HCT116 (cell line): Measurements from ENCODE around the gene CCNL1. TPM values are rescaled to one million over a fixed set of nuclear protein-coding genes. Genes with fewer than 3 reads are reported as not detected.

ENCODE experiments used
- ATAC-seq: fragments of 200-7000 bp; cut with Tn5 transposase; 2 replicates; pipeline ENCODE4 v1.9.1; 2020; ENCODE audit warnings: mild to moderate bottlenecking, moderate library complexity
- BruUV-seq: library from RNA; stranded (reverse); fragments of 400-500 nt; replicated peaks from 2 replicates; lab custom pipeline; 2021; lab: Mats Ljungman, UMichigan
- CTCF ChIA-PET: fragments of 300-600 bp; sonication (Branson Sonifier 250); formaldehyde crosslinking; loops from one replicate; lab custom pipeline; 2021; ENCODE audit warnings: antibody characterized with exemption; lab: Charles Lee
- POLR2A ChIA-PET: fragments of 300-600, 350-600 bp; sonication (Branson Sonifier 250); formaldehyde crosslinking; loops from one replicate; lab custom pipeline; 2021; ENCODE audit warnings: antibody characterized with exemption; lab: Charles Lee
- RAD21 ChIA-PET, 2 experiments: fragments of 300-600 bp; sonication (Branson Sonifier 250); formaldehyde crosslinking; loops; one replicate each; lab custom pipeline; 2023; ENCODE audit warnings: low total read pairs in 2 of 2; ENCODE audit not compliant: uncharacterized antibody in 2 of 2, unreplicated experiment in 2 of 2, low non-redundant PET in 1 of 2; lab: Charles Lee
- DNase-seq: peaks from one replicate; pipeline ENCODE4 v3.0.0-alpha.2; 2010; ENCODE audit warnings: low read depth, low spot score
- H2AFZ ChIP-seq: fragments of 200-600 bp; shearing (Covaris generic), sonication (generic); 2 replicates; pipeline ENCODE4 v1.6.1; 2017; ENCODE audit warnings: low read depth, mixed run types, mixed read lengths, antibody characterized with exemption, low read length; ENCODE audit not compliant: poor library complexity, severe bottlenecking
- H3K27ac ChIP-seq: 2 replicates; pipeline ENCODE4 v1.5.1; 2012; ENCODE audit warnings: low read depth, low read length
- H3K27me3 ChIP-seq: fragments of 200-600 bp; sonication (generic); 2 replicates; pipeline ENCODE4 v1.6.1; 2016; ENCODE audit warnings: mixed run types, low read length, mixed read lengths; ENCODE audit not compliant: insufficient read depth
- H3K36me3 ChIP-seq, 2 experiments: fragments of 200-500 bp in 1 of 2; fragments of 200-600 bp in 1 of 2; sonication (Bioruptor generic) in 1 of 2; sonication (generic) in 1 of 2; 2 replicates each; pipeline versions ENCODE4 v1.5.1 to v1.6.1; 2014 to 2016; ENCODE audit warnings: low read length in 2 of 2, inconsistent platforms in 1 of 2, mixed read lengths in 1 of 2, mixed run types in 1 of 2; ENCODE audit not compliant: insufficient read depth in 2 of 2, control insufficient read depth in 1 of 2
- H3K4me1 ChIP-seq, 2 experiments: fragments of 200-600 bp in 1 of 2; sonication (generic) in 1 of 2; 2 replicates each; pipeline versions ENCODE4 v1.5.1 to v1.6.1; 2012 to 2017; ENCODE audit warnings: low read length in 2 of 2, inconsistent platforms in 1 of 2, mild to moderate bottlenecking in 1 of 2, mixed read lengths in 1 of 2, mixed run types in 1 of 2, moderate library complexity in 1 of 2; ENCODE audit not compliant: insufficient read depth in 2 of 2, control insufficient read depth in 1 of 2
- H3K4me2 ChIP-seq: fragments of 200-600 bp; sonication (generic); 2 replicates; pipeline ENCODE4 v1.6.1; 2017; ENCODE audit warnings: mixed run types, low read length, mixed read lengths
- H3K4me3 ChIP-seq, 2 experiments: fragments of 200-600 bp in 1 of 2; sonication (generic) in 1 of 2; replicated peaks in 1 of 2; 2 replicates each; pipeline ENCODE4 v1.5.1; 2011 to 2016; ENCODE audit warnings: low read length in 2 of 2, control low read depth in 1 of 2, low read depth in 1 of 2, mild to moderate bottlenecking in 1 of 2, mixed read lengths in 1 of 2, mixed run types in 1 of 2
- H3K79me2 ChIP-seq: fragments of 200-600 bp; sonication (generic); 2 replicates; pipeline ENCODE4 v1.6.1; 2017; ENCODE audit warnings: mild to moderate bottlenecking, mixed run types, low read length, moderate library complexity, mixed read lengths; ENCODE audit not compliant: insufficient read depth
- H3K9ac ChIP-seq: fragments of 200-600 bp; sonication (generic); 2 replicates; pipeline ENCODE4 v1.6.1; 2016; ENCODE audit warnings: low read length, mixed read lengths
- H3K9me2 ChIP-seq: fragments of 200-600 bp; sonication (generic), shearing (Covaris generic); 2 replicates; pipeline ENCODE4 v1.6.1; 2017; ENCODE audit warnings: mixed run types, mild to moderate bottlenecking, moderate library complexity; ENCODE audit not compliant: insufficient read depth
- H3K9me3 ChIP-seq, 2 experiments: fragments of 200-500 bp in 1 of 2; fragments of 200-600 bp in 1 of 2; sonication (Bioruptor generic) in 1 of 2; sonication (generic) in 1 of 2; 2 replicates each; pipeline ENCODE4 v1.6.1; 2014 to 2017; ENCODE audit warnings: low read length in 2 of 2, mixed read lengths in 2 of 2, inconsistent platforms in 1 of 2, low read depth in 1 of 2, mild to moderate bottlenecking in 1 of 2, mixed run types in 1 of 2, moderate library complexity in 1 of 2; ENCODE audit not compliant: control insufficient read depth in 1 of 2, insufficient read depth in 1 of 2
- H4K20me1 ChIP-seq: fragments of 200-600 bp; sonication (generic), shearing (Covaris generic); 2 replicates; pipeline ENCODE4 v1.6.1; 2017; ENCODE audit warnings: mixed run types, mild to moderate bottlenecking, moderate library complexity; ENCODE audit not compliant: insufficient read depth
- CEBPB ChIP-seq: IDR thresholded peaks from 2 replicates; pipeline ENCODE4 v1.6.1; 2012; ENCODE audit warnings: low read depth
- EGR1 ChIP-seq: IDR thresholded peaks from 2 replicates; pipeline ENCODE4 v1.6.1; 2012; ENCODE audit warnings: low read depth
- MAX ChIP-seq: IDR thresholded peaks from 2 replicates; pipeline ENCODE4 v1.6.1; 2012
- POLR2AphosphoS5 ChIP-seq: IDR thresholded peaks from 2 replicates; pipeline ENCODE4 v1.6.1; 2011; ENCODE audit warnings: mild to moderate bottlenecking, low read depth, low read length, moderate library complexity
- REST ChIP-seq: IDR thresholded peaks from 2 replicates; pipeline ENCODE4 v1.6.1; 2012; ENCODE audit warnings: low read depth
- SIN3A ChIP-seq: IDR thresholded peaks from 2 replicates; pipeline ENCODE4 v1.6.1; 2012; ENCODE audit warnings: low read depth
- SP1 ChIP-seq: IDR thresholded peaks from 2 replicates; pipeline ENCODE4 v1.6.1; 2012; ENCODE audit warnings: low read depth
- SRF ChIP-seq: IDR thresholded peaks from 2 replicates; pipeline ENCODE4 v1.6.1; 2012; ENCODE audit warnings: low read depth
- ZBTB33 ChIP-seq: IDR thresholded peaks from 2 replicates; pipeline ENCODE4 v1.6.1; 2011; ENCODE audit warnings: mild to moderate bottlenecking, low read length, moderate library complexity; ENCODE audit not compliant: insufficient replicate concordance; ENCODE audit errors: extremely low read depth
- ZNF274 ChIP-seq: fragments of 200-500 bp; sonication (Bioruptor generic); IDR thresholded peaks from 2 replicates; pipeline ENCODE4 v1.6.1; 2014; ENCODE audit warnings: mild to moderate bottlenecking, low read depth, low read length, inconsistent platforms
- intact Hi-C: fragments of 100-400 bp; cut with micrococcal nuclease; formaldehyde crosslinking; loops from 2 replicates; pipeline ENCODE4 v1.10.0; 2022
- total RNA-seq: library from RNA; stranded (reverse); gene quantifications from one replicate; pipeline ENCODE4 v1.2.1, GENCODE V29; 2021; ENCODE audit not compliant: unreplicated experiment

CCNL1 gene
- total RNA-seq, 1 experiment from 2014 or later, result 96.7 TPM

- ChIA-PET RAD21 (no interaction called here), CTCF (no interaction called here), POLR2A (interaction anchor here (1.3 to 1.4 kb wide), 2 partner anchors 14 to 15 kb away, joined by 3 to 5 read pairs; partner anchors contain the start of gene CCNL1)
- no TSS peak for BruUV-seq
- peaks cover 0 to 23% of the 10 kb centered on the region in 2 experiments; a peak in 2 of 4 replicates for H3K4me1 ChIP-seq
- TF ChIP-seq SP1, result no peak
- TF ChIP-seq CEBPB, result 0 out of 2 replicates have a peak, but pooled peaks have one; percentile 14
- no peaks in the 10 kb centered on the region for H3K9me2 ChIP-seq
- DNase-seq (no peak), ATAC-seq (peak; percentile 23)
- H3K4me3 ChIP-seq, result no peak overlapping the region
- H3K9ac ChIP-seq, result no peak overlapping the region
- H3K27ac ChIP-seq, result no peak overlapping the region
- no peaks in the 10 kb centered on the region for H3K27me3 ChIP-seq
- intact Hi-C loops, result no loop called here
- H4K20me1 ChIP-seq, result peaks cover 19% of the 10 kb centered on the region
- H3K36me3 ChIP-seq, result peaks cover 37 to 43% of the 10 kb centered on the region in 2 experiments
- peaks cover 17% of the 10 kb centered on the region for H3K79me2 ChIP-seq
- no peaks in the 10 kb centered on the region for H3K9me3 ChIP-seq
- H3K4me2 ChIP-seq, result no peak overlapping the region
- H2AFZ ChIP-seq, result no peak overlapping the region
Measured at GRCh38 chr3:157145606-157146322, 14.2 kb downstream of the CCNL1 start.

- H3K9ac ChIP-seq, result no peak overlapping the region
- no peak for DNase-seq
- ATAC-seq, result no peak
- no peaks in the 10 kb centered on the region for H3K79me2 ChIP-seq
- CTCF ChIA-PET, result no interaction called here
- peaks cover 6 to 10% of the 10 kb centered on the region in 2 experiments; a peak in 3 of 4 replicates for H3K36me3 ChIP-seq
- H2AFZ ChIP-seq, result no peak overlapping the region
- H3K9me2 ChIP-seq, result no peaks in the 10 kb centered on the region
- H3K4me3 ChIP-seq, result no peak overlapping the region
- RAD21 ChIA-PET, result no interaction called here
- peaks cover 0 to 24% of the 10 kb centered on the region in 2 experiments; a peak in 2 of 4 replicates for H3K4me1 ChIP-seq
- H4K20me1 ChIP-seq, result 0 out of 2 replicates have a peak, but pooled peaks cover 6% of the 10 kb centered on the region
- no peaks in the 10 kb centered on the region for H3K9me3 ChIP-seq
- TF ChIP-seq SIN3A, result no peak
- TF ChIP-seq ZBTB33, result no peak
- TF ChIP-seq ZNF274, result no peak
- no peak for TF ChIP-seq POLR2AphosphoS5
- no peak for TF ChIP-seq EGR1
- peak; percentile 17; the same call in 1 of the 2 replicates for TF ChIP-seq SP1
- TF ChIP-seq REST, result no peak
- TF ChIP-seq MAX, result no peak
- TF ChIP-seq SRF, result no peak
- TF ChIP-seq, all 23 proteins: peak for 1
- Histone ChIP-seq H3K27ac (no peak overlapping the region), H3K4me2 (0 out of 2 replicates have a peak overlapping the region, but pooled peaks have one; percentile 13), H3K27me3 (no peaks in the 10 kb centered on the region)
- intact Hi-C loops, result no loop called here
- BruUV-seq, result no TSS peak
- POLR2A ChIA-PET, result interaction anchor here (0.6 kb wide), 1 partner anchor 14 kb away, joined by 6 read pairs; no protein-coding TSS in a partner anchor
Measured at GRCh38 chr3:157142315-157142714, 17.6 kb downstream of the CCNL1 start.
